ENCODE results near the gene FETUB.
"Not testable (repeated sequence)": the region's sequence is repeated elsewhere in the genome, so short reads cannot be mapped to it uniquely, and the experiment has no call there.

FETUB gene

DNA sequence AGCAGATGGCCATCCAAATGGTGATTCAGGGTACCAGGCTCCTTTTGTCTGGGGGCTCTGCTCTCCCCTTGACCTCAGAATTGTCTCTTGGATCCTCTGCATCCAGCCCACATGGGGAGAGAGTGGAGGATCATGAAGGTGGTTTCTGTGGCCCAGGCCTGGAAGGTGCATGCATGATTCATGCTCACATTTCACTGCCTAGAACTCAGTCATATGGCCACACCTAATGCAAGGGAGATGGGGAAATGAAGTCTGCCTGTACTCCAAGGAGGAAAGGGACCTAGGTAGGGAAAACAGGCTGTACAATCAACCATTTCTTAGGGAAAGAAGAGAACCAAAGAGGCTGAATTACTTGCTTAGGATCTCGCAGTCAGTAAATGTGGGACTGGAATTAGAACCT lies 40.7 kb downstream of the FETUB start:
- DNase-seq = no peak

DNA sequence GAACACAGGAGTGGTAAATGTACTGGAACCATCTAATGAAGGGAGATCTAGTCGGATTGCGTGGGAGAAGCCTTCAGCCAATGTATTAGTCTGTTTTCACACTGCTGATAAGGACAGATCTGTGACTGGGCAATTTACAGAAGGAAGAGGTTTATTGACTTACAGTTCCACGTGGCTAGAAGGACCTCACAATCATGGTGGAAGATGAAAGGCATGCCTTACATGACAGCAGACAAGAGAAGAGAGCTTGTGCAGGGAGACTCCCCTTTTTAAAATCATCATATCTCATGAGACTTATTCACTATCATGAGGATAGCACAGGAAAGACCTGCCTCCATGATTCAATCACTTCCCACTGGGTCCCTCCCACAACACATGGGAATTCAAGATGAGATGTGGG lies 42.6 kb downstream of the FETUB start:
- DNase-seq = no peak

DNA sequence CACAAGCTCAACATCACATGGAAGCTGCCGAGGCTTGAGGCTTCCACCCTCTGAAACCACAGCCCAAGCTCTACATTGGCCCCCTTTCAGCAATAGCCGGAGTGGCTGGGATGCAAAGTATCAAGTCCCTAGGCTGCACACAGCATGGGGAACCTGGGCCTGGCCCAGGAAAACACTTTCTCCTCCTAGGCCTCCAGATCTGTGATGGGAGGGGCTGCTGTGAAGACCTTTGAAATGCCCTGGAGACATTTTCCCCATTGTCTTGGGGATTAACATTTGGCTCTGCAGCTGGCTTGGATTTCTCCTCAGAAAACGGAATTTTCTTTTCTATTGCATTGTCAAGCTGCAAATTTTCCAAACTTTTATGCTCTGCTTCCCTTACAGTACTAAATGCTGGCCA lies 43.8 kb downstream of the FETUB start:
- no peak for DNase-seq

DNA sequence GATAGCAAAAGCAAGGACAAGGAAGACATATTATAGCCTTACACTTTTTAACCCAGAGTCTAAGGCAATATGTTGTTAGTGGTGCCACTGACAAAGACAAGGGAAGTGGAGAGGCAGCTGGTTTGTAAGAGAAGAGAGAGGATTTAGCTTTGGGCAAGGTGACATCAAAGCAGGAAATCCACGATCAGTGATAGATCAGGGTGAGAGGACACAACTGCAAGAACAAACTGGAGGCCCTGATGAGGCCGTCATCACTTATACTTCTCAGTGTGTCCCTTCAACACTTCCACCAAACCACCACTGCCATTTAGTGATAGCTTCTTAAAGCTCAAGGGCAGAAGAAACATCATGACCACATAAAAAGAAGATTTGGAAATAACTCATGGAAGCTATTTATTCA lies 46.3 kb downstream of the FETUB start:
- not testable (repeated sequence) for DNase-seq

DNA sequence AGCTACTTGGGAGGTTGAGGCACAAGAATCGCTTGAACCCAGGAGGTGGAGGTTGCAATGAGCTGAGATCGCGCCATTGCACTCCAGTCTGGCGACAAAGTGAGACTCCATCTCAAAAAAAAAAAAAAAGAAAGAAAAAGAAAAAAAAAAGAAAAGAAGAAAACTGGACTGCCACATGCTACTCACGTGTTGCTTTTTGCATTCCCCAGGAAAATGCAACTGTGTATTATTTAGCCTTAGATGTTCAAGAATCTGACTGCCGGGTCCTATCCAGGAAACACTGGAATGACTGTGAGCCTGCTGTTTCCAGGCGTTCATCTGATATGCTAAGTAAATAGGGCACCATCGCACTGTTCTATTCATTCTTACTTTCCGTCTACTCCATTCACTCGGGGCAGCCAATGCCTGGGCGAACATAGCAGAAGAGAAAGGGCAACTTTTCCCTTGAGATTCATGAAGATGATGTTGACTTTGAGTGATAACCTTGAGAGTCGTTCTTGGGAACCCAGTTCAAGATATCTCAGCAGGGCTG lies 47.0 kb downstream of the FETUB start:
- DNase-seq = no peak

- DNase-seq = not testable (repeated sequence)
Measured at GRCh38 chr3:186690304-186690703, 50.1 kb downstream of the FETUB start.

GRCh38 chr3:186691676-186692075 lies 51.5 kb downstream of the FETUB start:
- no peak for DNase-seq

GRCh38 chr3:186693843-186694242 lies 53.6 kb downstream of the FETUB start:
- DNase-seq = no peak

DNA sequence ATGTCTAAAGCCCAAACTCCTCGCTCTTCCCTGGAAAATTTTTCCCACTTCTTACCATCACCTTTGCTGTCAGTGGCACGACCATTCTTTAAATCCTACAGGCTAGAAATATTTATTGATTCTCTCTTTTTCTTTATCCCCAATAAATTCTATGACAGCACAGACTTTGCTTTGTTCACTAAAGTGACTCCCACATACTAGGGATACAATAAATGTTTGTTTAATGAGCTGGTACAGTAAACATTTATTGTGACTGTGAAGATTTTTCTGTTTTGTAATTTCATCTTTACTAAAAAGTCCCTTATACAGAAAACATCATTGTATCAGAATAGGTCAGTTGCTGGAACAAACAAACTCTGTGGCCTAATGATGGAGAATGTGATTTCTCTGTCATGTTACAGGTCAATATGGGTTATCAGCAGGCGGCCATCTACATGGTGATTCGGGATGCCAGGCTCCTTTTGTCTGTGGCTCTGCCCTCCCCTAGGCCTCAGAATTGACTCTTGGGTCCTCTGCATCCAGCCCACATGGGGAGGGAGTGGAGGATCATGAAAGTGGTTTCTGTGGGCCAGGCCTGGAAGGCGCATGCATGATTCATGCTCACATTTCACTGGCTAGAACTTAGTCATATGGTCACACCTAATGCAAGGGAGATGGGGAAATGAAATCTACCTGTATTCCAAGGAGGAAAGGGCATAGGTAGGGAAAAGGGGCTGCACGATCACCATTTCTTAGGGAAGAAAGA lies 54.3 kb downstream of the FETUB start:
- no peak for DNase-seq

DNA sequence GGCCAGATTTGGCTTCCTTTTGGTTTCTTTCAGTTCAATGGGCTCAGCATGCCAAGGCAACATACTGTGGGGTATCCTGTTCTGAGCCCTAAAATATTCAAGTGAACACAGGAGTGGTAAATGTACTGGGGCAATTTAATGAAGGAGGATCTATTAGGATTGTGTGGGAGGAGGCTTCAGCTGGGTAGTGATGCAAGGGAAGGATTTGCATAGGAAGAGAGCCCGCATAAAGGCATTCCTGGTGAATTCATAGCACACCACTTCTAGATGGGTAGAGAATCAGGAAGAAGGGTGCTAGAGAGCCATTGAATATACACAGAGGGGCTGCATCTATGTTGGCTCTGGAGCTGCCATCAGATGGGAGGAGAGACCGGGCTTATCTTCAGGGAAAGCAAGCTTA lies 56.3 kb downstream of the FETUB start:
- no peak for DNase-seq

DNA sequence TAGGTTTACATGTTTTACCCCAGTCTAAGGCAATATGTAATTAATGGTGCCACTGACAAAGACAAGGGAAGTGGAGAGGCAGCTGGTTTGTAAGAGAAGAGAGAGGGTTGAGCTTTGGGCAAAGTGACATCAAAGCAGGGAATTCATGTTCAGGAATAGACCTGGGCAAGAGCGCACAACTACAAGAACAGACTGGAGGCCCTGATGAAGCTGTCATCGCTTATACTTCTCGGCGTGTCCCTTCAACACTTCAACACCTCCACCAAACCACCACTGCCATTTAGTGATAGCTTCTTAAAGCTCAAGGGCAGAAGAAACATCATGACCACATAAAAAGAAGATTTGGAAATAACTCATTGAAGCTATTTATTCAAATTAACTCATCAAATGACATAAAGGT lies 57.3 kb downstream of the FETUB start:
- no peak for DNase-seq

- DNase-seq = no peak
Measured at GRCh38 chr3:186700267-186700666, 60.1 kb downstream of the FETUB start.

DNA sequence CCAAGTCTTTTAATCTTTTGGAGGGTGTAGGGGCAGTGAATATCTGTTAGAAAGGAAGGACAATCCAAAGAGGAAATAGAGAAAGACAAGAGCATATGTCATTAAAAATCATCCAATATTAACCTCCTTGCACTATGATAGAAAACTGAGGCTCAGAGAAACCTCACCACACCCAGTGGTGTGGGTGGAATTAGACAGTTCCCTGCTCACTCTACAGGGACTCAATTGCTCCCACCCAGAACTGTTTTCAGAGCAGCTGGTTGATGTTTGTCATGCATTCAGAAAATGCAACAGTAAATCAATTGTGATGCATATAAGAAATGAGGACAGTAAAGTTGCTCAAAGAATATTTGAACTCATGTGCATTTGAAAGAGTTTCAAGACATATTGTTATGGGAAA lies 62.3 kb downstream of the FETUB start:
- DNase-seq = not testable (repeated sequence)
